SK-N-SH (cell line): ENCODE results near the gene TXNDC2. TPM values are rescaled to one million over a fixed set of nuclear protein-coding genes. Genes with fewer than 3 reads are reported as not detected.

Source experiments
- CTCF ChIA-PET: fragments of 300-600, 350-600 bp; formaldehyde crosslinking; extraction: SDS; loops from one replicate; lab custom pipeline; 2021; lab: Yijun Ruan, JAX
- POLR2A ChIA-PET: fragments of 350-600 bp; sonication (Branson Sonifier 250); formaldehyde crosslinking; extraction: SDS; loops from one replicate; lab custom pipeline; 2020; ENCODE audit warnings: antibody characterized with exemption, inconsistent platforms; lab: Yijun Ruan, JAX
- DNase-seq: peaks from one replicate; pipeline ENCODE4 v3.0.0; 2012
- H2AFZ ChIP-seq: fragments of 200-600 bp; sonication (generic); 2 replicates; pipeline ENCODE4 v1.8.1; 2016; ENCODE audit warnings: antibody characterized with exemption, mild to moderate bottlenecking, low read depth
- H3F3A ChIP-seq: fragments of 200-600 bp; sonication (generic); replicated peaks from 2 replicates; pipeline ENCODE3; 2016; ENCODE audit warnings: antibody characterized with exemption, mild to moderate bottlenecking; ENCODE audit not compliant: insufficient read depth
- H3K27ac ChIP-seq, 2 experiments: fragments of 200-500 bp in 1 of 2; fragments of 200-600 bp in 1 of 2; sonication (Bioruptor generic) in 1 of 2; sonication (generic), shearing (Covaris generic) in 1 of 2; 2 replicates each; pipeline versions ENCODE4 v1.5.1 to v1.6.1; 2014 to 2016; ENCODE audit warnings: low read depth in 2 of 2, inconsistent platforms in 1 of 2, low read length in 1 of 2, mild to moderate bottlenecking in 1 of 2, mixed read lengths in 1 of 2
- H3K27me3 ChIP-seq: fragments of 200-600 bp; sonication (generic), shearing (Covaris generic); 2 replicates; pipeline ENCODE4 v1.6.1; 2016; ENCODE audit warnings: mixed run types; ENCODE audit not compliant: insufficient read depth
- H3K36me3 ChIP-seq, 2 experiments: fragments of 200-500 bp in 1 of 2; fragments of 200-600 bp in 1 of 2; sonication (Bioruptor generic) in 1 of 2; sonication (generic) in 1 of 2; replicated peaks in 1 of 2; 2 replicates each; pipeline versions ENCODE3 to v1.5.1; 2014 to 2016; ENCODE audit warnings: low read length in 1 of 2, mild to moderate bottlenecking in 1 of 2; ENCODE audit not compliant: insufficient read depth in 2 of 2, control insufficient read depth in 1 of 2
- H3K4me1 ChIP-seq, 2 experiments: fragments of 200-500 bp in 1 of 2; fragments of 200-600 bp in 1 of 2; sonication (Bioruptor generic) in 1 of 2; sonication (generic), shearing (Covaris generic) in 1 of 2; 2 replicates each; pipeline versions ENCODE4 v1.5.1 to v1.6.1; 2014 to 2016; ENCODE audit warnings: low read depth in 1 of 2, low read length in 1 of 2, mixed run types in 1 of 2; ENCODE audit not compliant: insufficient read depth in 2 of 2, control insufficient read depth in 1 of 2
- H3K4me2 ChIP-seq: fragments of 200-600 bp; sonication (generic), shearing (Covaris generic); 2 replicates; pipeline ENCODE4 v1.6.1; 2017; ENCODE audit warnings: mixed run types
- H3K4me3 ChIP-seq, 2 experiments: fragments of 200-500 bp in 1 of 2; fragments of 200-600 bp in 1 of 2; sonication (Bioruptor generic) in 1 of 2; sonication (generic), shearing (Covaris generic) in 1 of 2; 2 replicates each; pipeline versions ENCODE4 v1.5.1 to v1.8.1; 2014 to 2016; ENCODE audit warnings: low read depth in 2 of 2, inconsistent platforms in 1 of 2, low read length in 1 of 2, mild to moderate bottlenecking in 1 of 2, mixed read lengths in 1 of 2, moderate library complexity in 1 of 2
- H3K79me2 ChIP-seq: fragments of 200-600 bp; sonication (generic); 2 replicates; pipeline ENCODE4 v1.8.1; 2017; ENCODE audit warnings: mild to moderate bottlenecking; ENCODE audit not compliant: insufficient read depth
- H3K9ac ChIP-seq: fragments of 200-600 bp; sonication (generic); 2 replicates; pipeline ENCODE4 v1.6.1; 2017; ENCODE audit warnings: mixed run types
- H3K9me2 ChIP-seq: fragments of 200-600 bp; sonication (generic); 2 replicates; pipeline ENCODE4 v1.6.1; 2017; ENCODE audit warnings: mixed run types
- H3K9me3 ChIP-seq: fragments of 200-600 bp; sonication (generic); 2 replicates; pipeline ENCODE4 v1.6.1; 2017; ENCODE audit warnings: mixed run types, mild to moderate bottlenecking, moderate library complexity
- H4K20me1 ChIP-seq: fragments of 200-600 bp; sonication (generic); 2 replicates; pipeline ENCODE4 v1.6.1; 2017; ENCODE audit warnings: mild to moderate bottlenecking, mixed run types; ENCODE audit not compliant: insufficient read depth
- CTCF ChIP-seq: fragments of 200-600 bp; sonication (generic); IDR thresholded peaks from 2 replicates; pipeline ENCODE4 v1.6.1; 2017; ENCODE audit warnings: antibody characterized with exemption, mild to moderate bottlenecking, moderate library complexity
- ELF1 ChIP-seq: IDR thresholded peaks from 2 replicates; pipeline ENCODE4 v1.4.0; 2012
- EP300 ChIP-seq, 2 experiments: IDR thresholded peaks; 2 replicates each; pipeline versions ENCODE4 v1.4.0 to v1.6.1; 2012; ENCODE audit warnings: borderline replicate concordance in 1 of 2, low read depth in 1 of 2, low read length in 1 of 2
- FOXM1 ChIP-seq: IDR thresholded peaks from 2 replicates; pipeline ENCODE4 v1.4.0; 2012; ENCODE audit warnings: low read depth, mild to moderate bottlenecking
- GABPA ChIP-seq: IDR thresholded peaks from 2 replicates; pipeline ENCODE4 v1.4.0; 2012; ENCODE audit warnings: low read depth, mild to moderate bottlenecking
- MEF2A ChIP-seq: IDR thresholded peaks from 2 replicates; pipeline ENCODE4 v1.4.0; 2012; ENCODE audit warnings: low read depth, borderline replicate concordance
- NFIC ChIP-seq: IDR thresholded peaks from 2 replicates; pipeline ENCODE4 v1.4.0; 2012; ENCODE audit warnings: borderline replicate concordance
- NRF1 ChIP-seq: IDR thresholded peaks from 2 replicates; pipeline ENCODE4 v1.6.1; 2012; ENCODE audit warnings: low read depth, mild to moderate bottlenecking, low read length
- PBX3 ChIP-seq: IDR thresholded peaks from 2 replicates; pipeline ENCODE4; 2012
- RAD21 ChIP-seq: IDR thresholded peaks from 2 replicates; pipeline ENCODE4 v1.6.1; 2012; ENCODE audit warnings: mild to moderate bottlenecking, low read length
- REST ChIP-seq: IDR thresholded peaks from 2 replicates; pipeline ENCODE4 v1.6.1; 2012; ENCODE audit warnings: mild to moderate bottlenecking, low read depth, low read length, moderate library complexity
- RFX5 ChIP-seq: IDR thresholded peaks from 2 replicates; pipeline ENCODE4 v1.6.1; 2012; ENCODE audit warnings: mild to moderate bottlenecking, improper control_type of control experiment, low read length
- RXRA ChIP-seq: IDR thresholded peaks from 2 replicates; pipeline ENCODE4 v1.4.0; 2012; ENCODE audit warnings: low read depth, mild to moderate bottlenecking, borderline replicate concordance
- SIN3A ChIP-seq: IDR thresholded peaks from 2 replicates; pipeline ENCODE4 v1.6.1; 2012; ENCODE audit warnings: low read depth, mild to moderate bottlenecking, low read length, moderate library complexity, borderline replicate concordance
- SMC3 ChIP-seq: IDR thresholded peaks from 2 replicates; pipeline ENCODE4 v1.6.1; 2012; ENCODE audit warnings: low read depth, low read length, improper control_type of control experiment
- TAF1 ChIP-seq: IDR thresholded peaks from 2 replicates; pipeline ENCODE4 v1.6.1; 2012; ENCODE audit warnings: low read depth, mild to moderate bottlenecking, low read length, moderate library complexity, borderline replicate concordance
- YY1 ChIP-seq: IDR thresholded peaks from 2 replicates; pipeline ENCODE4 v1.4.0; 2012; ENCODE audit warnings: low read depth, mild to moderate bottlenecking
- ZBTB33 ChIP-seq: IDR thresholded peaks from 2 replicates; pipeline ENCODE4 v1.4.0; 2012; ENCODE audit warnings: low read depth, borderline replicate concordance
- WGBS: methylation state at CpG from one replicate; pipeline ENCODE4 v1.1.6; 2017; ENCODE audit warnings: low lambda C conversion rate; 5-methylcytosine and 5-hydroxymethylcytosine counted together
- polyA plus RNA-seq, 3 experiments: library from polyadenylated mRNA; depleted of rRNA; stranded (reverse); fragments of >200 nt; gene quantifications; 2 replicates each; pipeline ENCODE4 v1.2.3, GENCODE V29; 2012

The TXNDC2 gene
- polyA plus RNA-seq, 1 of the 3 experiments (the other 2 are of a cell fraction) = 0.07 TPM

- no peak overlapping the region for H2AFZ ChIP-seq
- H3K9me2 ChIP-seq = no peaks in the 10 kb centered on the region
- H4K20me1 ChIP-seq = no peaks in the 10 kb centered on the region
- no peaks in the 10 kb centered on the region for H3K36me3 ChIP-seq
- no peaks in the 10 kb centered on the region for H3K27me3 ChIP-seq
- no peak overlapping the region for H3K9ac ChIP-seq
- no peak overlapping the region for H3K4me3 ChIP-seq
- ChIA-PET POLR2A (no interaction called here), CTCF (no interaction called here)
- H3K4me1 ChIP-seq = peaks cover 13% of the 10 kb centered on the region in 2 experiments
- peaks cover 4% of the 10 kb centered on the region for H3F3A ChIP-seq
- 97% methylated on average over 9 of the region's 10 CpGs for WGBS
- H3K27ac ChIP-seq = no peak overlapping the region
- H3K4me2 ChIP-seq = no peak overlapping the region
- no peak for DNase-seq
- no peak for TF ChIP-seq RAD21
- TF ChIP-seq ELF1 = no peak
- no peak for TF ChIP-seq REST
- no peak for TF ChIP-seq ZBTB33
- TF ChIP-seq EP300 (IDR thresholded peaks at IDR 0.05; ENCODE audit: borderline replicate concordance in 1 of 2, low read depth in 1 of 2, low read length in 1 of 2) = no peak
- no peak for TF ChIP-seq RFX5
- TF ChIP-seq FOXM1 = no peak
- no peak for TF ChIP-seq SIN3A
- TF ChIP-seq TAF1 = no peak
- no peak for TF ChIP-seq NFIC
- TF ChIP-seq NRF1 = no peak
- no peak for TF ChIP-seq PBX3
- no peak for TF ChIP-seq CTCF
- TF ChIP-seq YY1 = no peak
- no peak for TF ChIP-seq MEF2A
- no peak for TF ChIP-seq GABPA
- TF ChIP-seq SMC3 = no peak
- no peak for TF ChIP-seq RXRA
- no peaks in the 10 kb centered on the region for H3K79me2 ChIP-seq
- no peaks in the 10 kb centered on the region for H3K9me3 ChIP-seq
These were observed 17.1 kb downstream of the TXNDC2 start for GRCh38 chr18:9902832-9903231.
